Measurements from ENCODE around the gene ZFAND6. TPM values are rescaled to one million over a fixed set of nuclear protein-coding genes. Genes with fewer than 3 reads are reported as not detected.
"Not testable (repeated sequence)": the region's sequence is repeated elsewhere in the genome, so short reads cannot be mapped to it uniquely, and the experiment has no call there.

The ZFAND6 gene
- total and polyA plus RNA-seq, 7 experiments from 2014 or later, result 51.0 to 113 (median 79.8) TPM

DNA sequence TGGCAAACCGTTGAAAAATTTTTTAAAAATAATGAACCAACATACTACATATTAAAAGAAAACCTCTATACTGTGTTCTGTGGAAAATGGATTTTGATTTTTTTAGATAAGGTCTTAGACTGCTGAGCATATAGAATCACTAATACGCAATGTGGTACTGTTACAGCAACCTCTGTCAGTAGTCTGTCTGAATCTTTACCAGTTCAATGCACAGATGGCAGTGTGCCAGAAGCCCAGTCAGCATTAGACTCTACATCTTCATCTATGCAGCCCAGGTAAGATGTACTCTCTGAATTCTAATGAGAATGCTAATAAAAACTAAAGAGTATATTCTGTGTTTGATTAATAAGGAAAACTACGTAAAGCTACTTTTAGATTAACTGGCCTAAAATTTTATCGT lies 62.1 kb downstream of the ZFAND6 start:
- peaks cover 12 to 45% (median 22%) of the 10 kb centered on the region in 5 donors for H3K36me3 Mint-ChIP-seq
- intact Hi-C loops (cut with micrococcal nuclease), result no loop called here
- POLR2A ChIA-PET, result no interaction called here

DNA sequence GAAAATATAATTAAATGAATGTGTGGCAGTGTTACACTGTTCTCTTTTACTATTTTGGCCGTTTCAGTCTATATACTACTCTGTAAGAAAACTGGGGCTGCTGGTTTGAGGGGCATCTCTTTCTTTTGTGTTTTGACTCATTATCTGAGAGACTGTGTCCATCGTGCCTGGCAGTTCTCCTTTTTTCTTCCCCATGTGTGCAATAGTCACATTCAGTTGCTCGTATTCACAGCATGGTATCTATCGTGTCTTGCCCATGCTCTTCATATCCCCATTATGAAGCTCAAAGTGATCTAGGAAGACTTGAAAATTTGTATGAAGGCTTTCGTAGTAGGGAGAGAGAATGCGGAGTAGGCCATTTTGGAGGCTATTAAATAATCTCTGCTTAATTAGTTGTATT lies 63.6 kb downstream of the ZFAND6 start:
- H3K27me3 ChIP-seq (ENCODE audit: control insufficient read depth in 2 of 2, insufficient read depth in 2 of 2, low read length in 2 of 2), result no peaks in the 10 kb centered on the region
- H3K27ac Mint-ChIP-seq, result no peak overlapping the region
- H3K36me3 Mint-ChIP-seq, result peaks cover 12 to 51% (median 22%) of the 10 kb centered on the region in 5 donors
- peaks cover 0 to 9% (median 5%) of the 10 kb centered on the region in 7 donors for H3K4me1 Mint-ChIP-seq
- H3K4me1 ChIP-seq (ENCODE audit: control insufficient read depth in 2 of 2, insufficient read depth in 2 of 2, low read length in 2 of 2), result no peaks in the 10 kb centered on the region
- H3K9me3 Mint-ChIP-seq, result no peaks in the 10 kb centered on the region
- intact Hi-C loops (cut with micrococcal nuclease), result no loop called here
- H3K4me3 Mint-ChIP-seq, result no peak overlapping the region
- no peaks in the 10 kb centered on the region for H3K9me3 ChIP-seq (ENCODE audit: control insufficient read depth in 2 of 3, low read length in 3 of 3)
- ATAC-seq, result no peak
- no peaks in the 10 kb centered on the region for H3K27me3 Mint-ChIP-seq
- no peak overlapping the region for H3K4me3 ChIP-seq (ENCODE audit: low read length)
- H3K36me3 ChIP-seq (ENCODE audit: control insufficient read depth in 2 of 3, insufficient read depth in 3 of 3, low read length in 3 of 3), result peaks cover 6 to 34% (median 10%) of the 10 kb centered on the region in 3 experiments
- POLR2A ChIA-PET, result no interaction called here
- CTCF ChIA-PET, result no interaction called here
- DNase-seq, result no peak
- no peak overlapping the region for H3K27ac ChIP-seq (ENCODE audit: low read depth, low read length)

More for the DNA sequence above, 62.1 kb downstream of the ZFAND6 start:
- no peak overlapping the region for H3K27ac Mint-ChIP-seq
- DNase-seq, result no peak
- no peaks in the 10 kb centered on the region for H3K9me3 ChIP-seq (ENCODE audit: control insufficient read depth in 2 of 3, low read length in 3 of 3)
- H3K27me3 ChIP-seq (ENCODE audit: control insufficient read depth in 2 of 2, insufficient read depth in 2 of 2, low read length in 2 of 2), result no peaks in the 10 kb centered on the region
- no peaks in the 10 kb centered on the region for H3K4me1 ChIP-seq (ENCODE audit: control insufficient read depth in 2 of 2, insufficient read depth in 2 of 2, low read length in 2 of 2)
- H3K4me1 Mint-ChIP-seq, result peaks cover 0 to 9% (median 5%) of the 10 kb centered on the region in 7 donors
- no peaks in the 10 kb centered on the region for H3K9me3 Mint-ChIP-seq
- H3K27me3 Mint-ChIP-seq, result no peaks in the 10 kb centered on the region
- H3K4me3 Mint-ChIP-seq, result no peak overlapping the region
- H3K36me3 ChIP-seq (ENCODE audit: control insufficient read depth in 2 of 3, insufficient read depth in 3 of 3, low read length in 3 of 3), result peaks cover 6 to 34% (median 10%) of the 10 kb centered on the region in 3 experiments
- ATAC-seq, result no peak
- H3K4me3 ChIP-seq (ENCODE audit: low read length), result no peak overlapping the region
- CTCF ChIA-PET, result no interaction called here
- H3K27ac ChIP-seq (ENCODE audit: low read depth, low read length), result no peak overlapping the region

- peaks cover 9 to 62% (median 36%) of the 10 kb centered on the region in 5 donors for H3K36me3 Mint-ChIP-seq
- H3K4me1 ChIP-seq (ENCODE audit: control insufficient read depth in 2 of 2, insufficient read depth in 2 of 2, low read length in 2 of 2); H3K27ac Mint-ChIP-seq; H3K4me1 Mint-ChIP-seq; DNase-seq; intact Hi-C loops (cut with micrococcal nuclease); H3K9me3 Mint-ChIP-seq; H3K27ac ChIP-seq (ENCODE audit: low read depth, low read length); H3K9me3 ChIP-seq (ENCODE audit: control insufficient read depth in 2 of 3, low read length in 3 of 3); H3K4me3 Mint-ChIP-seq; ATAC-seq; POLR2A ChIA-PET; H3K27me3 ChIP-seq (ENCODE audit: control insufficient read depth in 2 of 2, insufficient read depth in 2 of 2, low read length in 2 of 2); H3K27me3 Mint-ChIP-seq; H3K4me3 ChIP-seq (ENCODE audit: low read length): not testable (repeated sequence)
- CTCF ChIA-PET, result interaction anchor here (1.0 kb wide), 1 partner anchor 10 kb away, joined by 3 read pairs; no protein-coding TSS in a partner anchor
- peaks cover 10 to 42% (median 10%) of the 10 kb centered on the region in 3 experiments for H3K36me3 ChIP-seq (ENCODE audit: control insufficient read depth in 2 of 3, insufficient read depth in 3 of 3, low read length in 3 of 3)
Observed at GRCh38 chr15:80127253-80127652, 67.8 kb downstream of the ZFAND6 start.

- ATAC-seq, result no peak
- Histone ChIP-seq H3K4me1 (ENCODE audit: control insufficient read depth in 2 of 2, insufficient read depth in 2 of 2, low read length in 2 of 2) (no peaks in the 10 kb centered on the region), H3K36me3 (ENCODE audit: control insufficient read depth in 2 of 3, insufficient read depth in 3 of 3, low read length in 3 of 3) (peaks cover 8 to 37% (median 15%) of the 10 kb centered on the region in 3 experiments), H3K4me3 (ENCODE audit: low read length) (no peak overlapping the region), H3K9me3 (ENCODE audit: control insufficient read depth in 2 of 3, low read length in 3 of 3) (no peaks in the 10 kb centered on the region), H3K27me3 (ENCODE audit: control insufficient read depth in 2 of 2, insufficient read depth in 2 of 2, low read length in 2 of 2) (no peaks in the 10 kb centered on the region), H3K27ac (ENCODE audit: low read depth, low read length) (no peak overlapping the region)
- ChIA-PET CTCF (interaction anchor here (1.0 kb wide), 1 partner anchor 10 kb away, joined by 3 read pairs; no protein-coding TSS in a partner anchor), POLR2A (no interaction called here)
- intact Hi-C loops (cut with micrococcal nuclease), result no loop called here
- H3K4me3 Mint-ChIP-seq, result no peak overlapping the region
- peak overlapping the region in 2 of 9 donors; percentile 26 to 41 for H3K27ac Mint-ChIP-seq
- peaks cover 8 to 59% (median 30%) of the 10 kb centered on the region in 5 donors for H3K36me3 Mint-ChIP-seq
- no peak for DNase-seq
- no peaks in the 10 kb centered on the region for H3K27me3 Mint-ChIP-seq
- H3K9me3 Mint-ChIP-seq, result no peaks in the 10 kb centered on the region
- peaks cover 0 to 7% (median 0%) of the 10 kb centered on the region in 7 donors for H3K4me1 Mint-ChIP-seq
Observed at GRCh38 chr15:80127911-80128310, 68.4 kb downstream of the ZFAND6 start.

- Mint-ChIP-seq H3K27me3 (no peaks in the 10 kb centered on the region), H3K9me3 (no peaks in the 10 kb centered on the region), H3K4me3 (no peak overlapping the region), H3K36me3 (peaks cover 18 to 50% (median 23%) of the 10 kb centered on the region in 5 donors), H3K27ac (no peak overlapping the region), H3K4me1 (peaks cover 0 to 7% (median 0%) of the 10 kb centered on the region in 7 donors)
- no peaks in the 10 kb centered on the region for H3K27me3 ChIP-seq (ENCODE audit: control insufficient read depth in 2 of 2, insufficient read depth in 2 of 2, low read length in 2 of 2)
- CTCF ChIA-PET, result no interaction called here
- H3K27ac ChIP-seq (ENCODE audit: low read depth, low read length), result no peak overlapping the region
- H3K9me3 ChIP-seq (ENCODE audit: control insufficient read depth in 2 of 3, low read length in 3 of 3), result no peaks in the 10 kb centered on the region
- peaks cover 0 to 34% (median 9%) of the 10 kb centered on the region in 3 experiments for H3K36me3 ChIP-seq (ENCODE audit: control insufficient read depth in 2 of 3, insufficient read depth in 3 of 3, low read length in 3 of 3)
- no peaks in the 10 kb centered on the region for H3K4me1 ChIP-seq (ENCODE audit: control insufficient read depth in 2 of 2, insufficient read depth in 2 of 2, low read length in 2 of 2)
- DNase-seq, result no peak
- H3K4me3 ChIP-seq (ENCODE audit: low read length), result no peak overlapping the region
- POLR2A ChIA-PET, result no interaction called here
- ATAC-seq, result no peak
- intact Hi-C loops (cut with micrococcal nuclease), result no loop called here
Observed at GRCh38 chr15:80132382-80132781, 72.9 kb downstream of the ZFAND6 start.

DNA sequence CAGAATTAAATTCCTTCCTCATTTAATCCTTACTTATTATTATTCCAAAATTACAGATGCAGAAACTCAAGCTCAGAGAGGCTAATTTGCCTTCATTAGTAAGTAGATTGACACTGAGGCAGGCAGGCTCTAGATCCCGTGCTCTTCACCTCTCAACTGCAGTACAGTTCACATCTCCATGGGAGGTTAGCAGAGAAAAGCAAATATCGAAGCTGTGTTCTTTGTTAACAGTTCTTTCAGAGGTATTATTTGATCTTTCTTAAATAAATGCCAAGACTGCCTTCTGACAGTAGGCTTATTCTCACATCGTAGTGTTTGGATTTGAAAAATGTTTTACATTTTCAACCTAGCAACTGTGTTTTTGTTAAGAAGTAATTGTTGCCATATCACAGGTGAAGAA lies 77.4 kb downstream of the ZFAND6 start:
- ATAC-seq, result no peak
- CTCF ChIA-PET, result no interaction called here

DNA sequence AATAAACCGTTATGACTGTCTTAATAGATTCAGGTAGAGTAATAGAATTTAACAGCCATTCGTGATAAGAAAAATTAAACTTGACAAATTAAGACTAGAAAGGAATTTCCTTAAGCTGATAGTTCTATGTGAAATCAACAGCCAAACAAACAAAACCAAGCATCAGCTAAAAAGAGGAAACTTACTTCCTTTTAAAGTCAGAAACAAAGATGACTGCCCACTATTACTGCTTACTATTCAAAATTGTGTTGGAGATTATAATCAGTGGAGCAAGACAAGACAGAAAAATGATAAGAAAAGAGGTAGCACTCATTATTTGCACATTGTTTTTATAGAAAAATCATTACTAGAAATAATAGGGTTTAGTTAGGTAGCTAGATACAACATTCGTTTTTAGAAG lies 79.5 kb downstream of the ZFAND6 start:
- no peak for ATAC-seq
- H3K27me3 Mint-ChIP-seq, result peaks cover 0 to 4% (median 0%) of the 10 kb centered on the region in 5 donors
- H3K36me3 ChIP-seq (ENCODE audit: control insufficient read depth in 2 of 3, insufficient read depth in 3 of 3, low read length in 3 of 3), result peaks cover 0 to 14% (median 0%) of the 10 kb centered on the region in 3 experiments
- no peak overlapping the region for H3K27ac ChIP-seq (ENCODE audit: low read depth, low read length)
- no peaks in the 10 kb centered on the region for H3K4me1 Mint-ChIP-seq
- H3K9me3 ChIP-seq (ENCODE audit: control insufficient read depth in 2 of 3, low read length in 3 of 3), result no peaks in the 10 kb centered on the region
- no peak overlapping the region for H3K27ac Mint-ChIP-seq
- no peaks in the 10 kb centered on the region for H3K27me3 ChIP-seq (ENCODE audit: control insufficient read depth in 2 of 2, insufficient read depth in 2 of 2, low read length in 2 of 2)
- H3K4me3 Mint-ChIP-seq, result no peak overlapping the region
- no peak overlapping the region for H3K4me3 ChIP-seq (ENCODE audit: low read length)
- H3K4me1 ChIP-seq (ENCODE audit: control insufficient read depth in 2 of 2, insufficient read depth in 2 of 2, low read length in 2 of 2), result no peaks in the 10 kb centered on the region
- peaks cover 10 to 36% (median 16%) of the 10 kb centered on the region in 5 donors for H3K36me3 Mint-ChIP-seq
- ChIA-PET POLR2A (no interaction called here), CTCF (no interaction called here)
- H3K9me3 Mint-ChIP-seq, result no peaks in the 10 kb centered on the region
- intact Hi-C loops (cut with micrococcal nuclease), result no loop called here
- DNase-seq, result no peak

More for the DNA sequence above, 77.4 kb downstream of the ZFAND6 start:
- peaks cover 13 to 46% (median 17%) of the 10 kb centered on the region in 5 donors for H3K36me3 Mint-ChIP-seq
- Histone ChIP-seq H3K27me3 (ENCODE audit: control insufficient read depth in 2 of 2, insufficient read depth in 2 of 2, low read length in 2 of 2) (no peaks in the 10 kb centered on the region), H3K4me1 (ENCODE audit: control insufficient read depth in 2 of 2, insufficient read depth in 2 of 2, low read length in 2 of 2) (no peaks in the 10 kb centered on the region), H3K27ac (ENCODE audit: low read depth, low read length) (no peak overlapping the region), H3K9me3 (ENCODE audit: control insufficient read depth in 2 of 3, low read length in 3 of 3) (no peaks in the 10 kb centered on the region), H3K36me3 (ENCODE audit: control insufficient read depth in 2 of 3, insufficient read depth in 3 of 3, low read length in 3 of 3) (peaks cover 0 to 23% (median 5%) of the 10 kb centered on the region in 3 experiments), H3K4me3 (ENCODE audit: low read length) (no peak overlapping the region)
- POLR2A ChIA-PET, result no interaction called here
- no peak for DNase-seq
- H3K4me1 Mint-ChIP-seq, result no peaks in the 10 kb centered on the region
- no peak overlapping the region for H3K27ac Mint-ChIP-seq
- H3K27me3 Mint-ChIP-seq, result no peaks in the 10 kb centered on the region
- H3K4me3 Mint-ChIP-seq, result no peak overlapping the region
- intact Hi-C loops (cut with micrococcal nuclease), result no loop called here
- H3K9me3 Mint-ChIP-seq, result no peaks in the 10 kb centered on the region

All from naive thymus-derived CD4-positive, alpha-beta T cell (primary cell).